NCI-H2081 (cell line): Measurements from ENCODE around the gene NHEJ1.

Experiments
- DNase-seq, 2 experiments: peaks; one replicate each; lab custom pipeline; 2025; lab: John Stamatoyannopoulos, UW

Gene NHEJ1

DNA sequence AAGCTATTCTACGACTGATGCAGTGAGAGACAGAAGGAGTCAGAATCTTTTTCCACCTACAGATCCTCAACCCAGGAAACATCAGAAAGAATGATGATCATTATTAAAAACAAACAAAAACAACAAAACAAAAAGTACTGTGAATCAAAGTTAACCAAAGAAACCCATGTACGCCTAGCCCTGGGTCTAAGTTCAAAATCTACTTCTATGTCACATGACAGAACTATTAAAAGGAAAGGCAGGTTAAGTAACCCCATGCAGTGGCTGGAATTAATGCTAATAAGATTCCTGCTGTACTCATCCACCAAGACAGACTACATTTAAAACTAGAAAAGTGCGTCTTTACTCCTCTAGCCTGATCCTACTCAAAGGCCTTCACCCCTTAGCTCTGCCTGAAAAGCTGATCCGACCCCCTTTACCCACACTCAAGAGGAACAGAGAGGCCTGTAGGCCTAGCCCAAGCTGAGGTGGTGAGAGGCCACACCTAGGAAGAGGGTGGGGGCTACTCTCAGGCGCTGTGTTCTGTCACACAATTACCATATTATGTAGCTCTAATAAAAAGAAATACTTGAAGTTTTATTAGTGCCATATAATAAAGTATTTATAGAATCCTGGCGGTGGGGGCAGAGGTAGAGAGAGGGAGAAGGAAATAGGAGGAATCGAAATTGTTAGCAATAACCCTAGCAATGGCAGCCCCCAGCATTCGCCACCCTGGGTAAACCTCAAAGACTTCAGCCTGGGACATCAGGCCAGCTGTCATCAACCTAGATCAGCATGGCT is 37.1 kb downstream of the NHEJ1 start:
- no peak for DNase-seq

DNA sequence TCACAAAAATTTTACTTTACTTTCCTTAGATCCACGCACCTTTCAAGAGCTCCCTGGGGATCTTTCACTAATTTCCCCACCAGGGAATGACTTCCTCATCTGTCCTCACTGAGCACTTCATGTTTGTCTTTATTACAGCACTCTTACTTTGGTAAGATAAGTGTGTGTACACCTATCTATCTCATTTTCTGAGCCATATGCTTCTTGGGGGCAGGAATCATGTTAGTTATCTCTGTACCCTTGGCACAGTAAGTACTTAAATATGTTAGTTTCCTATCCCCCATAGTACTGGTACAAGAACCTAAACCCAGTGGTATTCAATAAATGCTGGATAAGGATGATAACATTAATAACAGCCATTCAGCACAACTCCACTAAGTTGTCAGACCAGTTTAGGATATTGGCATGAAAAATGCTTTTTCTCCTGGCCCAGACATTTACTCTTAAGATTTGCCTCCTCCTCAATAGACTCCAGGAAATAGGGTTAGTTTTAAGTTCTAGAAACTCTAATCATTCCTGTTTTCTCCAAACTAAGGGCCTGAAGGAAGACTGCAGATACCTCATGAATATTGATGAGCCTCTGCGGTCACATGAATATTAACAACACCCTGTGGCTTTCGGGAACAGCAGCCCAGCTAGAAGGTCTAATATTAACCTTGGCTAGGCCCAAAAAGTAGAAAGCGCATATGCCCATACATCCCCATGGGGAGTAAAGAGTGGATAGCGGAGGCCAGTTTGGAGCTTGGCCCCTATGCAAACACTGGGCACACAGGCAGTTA is 38.2 kb downstream of the NHEJ1 start:
- DNase-seq = no peak

DNA sequence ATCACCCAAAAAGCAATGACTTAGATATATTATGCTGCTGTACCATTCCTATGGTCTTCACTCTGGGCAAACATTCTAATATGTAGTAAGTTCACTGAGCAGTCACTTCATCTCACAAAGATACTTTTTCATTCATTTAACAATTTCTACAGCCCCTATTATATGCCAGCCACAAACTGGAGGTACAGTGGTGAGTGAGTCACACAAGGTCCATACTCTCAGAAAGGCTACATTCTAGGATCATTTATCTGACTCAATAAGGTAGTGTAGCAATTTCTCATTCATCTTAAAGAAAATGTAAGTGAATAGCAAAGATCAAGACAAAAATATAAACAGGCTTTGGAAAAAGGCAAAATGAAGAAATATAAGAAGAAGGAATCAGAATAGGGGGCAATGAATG is 40.5 kb downstream of the NHEJ1 start:
- DNase-seq = no peak

DNA sequence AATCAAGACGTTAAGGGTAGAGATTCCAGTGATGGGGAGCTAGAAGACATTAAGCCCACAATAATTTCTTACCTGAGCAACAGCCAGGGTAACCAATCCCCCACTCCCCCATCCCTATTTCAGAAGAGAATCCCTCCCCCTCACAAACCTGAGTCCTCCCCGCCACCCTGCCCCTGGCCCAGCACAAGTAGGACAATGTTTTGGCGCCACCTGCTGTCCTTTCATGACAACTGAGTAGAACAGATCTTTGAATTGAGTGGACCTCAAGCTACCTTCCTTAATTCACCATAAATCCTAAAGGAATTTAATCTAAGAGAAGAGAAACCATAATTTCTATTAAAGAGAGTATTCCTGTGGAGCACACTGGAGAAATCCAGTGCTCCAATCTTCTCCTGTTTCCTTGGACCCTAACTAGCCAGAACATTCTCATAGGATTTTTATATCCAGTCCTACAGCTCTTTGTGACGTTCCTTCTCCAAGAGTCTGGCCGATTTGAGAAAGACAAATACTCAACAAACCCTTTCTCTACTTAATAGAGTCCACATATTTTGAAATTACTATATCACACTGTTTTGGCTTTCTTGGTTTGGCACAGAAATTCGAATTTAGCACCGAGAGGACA is 41.1 kb downstream of the NHEJ1 start:
- DNase-seq = peak; percentile 50 to 59

DNA sequence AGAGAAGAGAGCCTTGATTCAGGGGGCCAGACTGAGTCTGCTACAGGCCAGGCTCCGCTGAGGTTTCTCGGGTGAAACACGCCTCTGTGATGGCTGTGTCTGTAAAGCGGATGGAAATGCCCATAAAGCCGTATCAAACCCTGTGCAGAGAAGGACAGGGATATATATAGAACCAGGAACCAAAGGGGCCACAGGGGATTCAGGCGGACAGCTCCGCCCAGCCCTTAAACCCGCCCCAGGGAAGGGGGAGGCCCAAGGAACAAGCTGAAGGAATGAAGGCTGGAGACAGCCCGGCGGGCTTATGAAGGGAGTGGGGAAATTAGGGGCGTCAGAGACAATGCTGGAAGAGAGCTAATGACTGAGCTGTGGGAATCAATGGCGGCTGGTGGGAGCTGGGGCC is 42.1 kb downstream of the NHEJ1 start:
- no peak for DNase-seq

DNA sequence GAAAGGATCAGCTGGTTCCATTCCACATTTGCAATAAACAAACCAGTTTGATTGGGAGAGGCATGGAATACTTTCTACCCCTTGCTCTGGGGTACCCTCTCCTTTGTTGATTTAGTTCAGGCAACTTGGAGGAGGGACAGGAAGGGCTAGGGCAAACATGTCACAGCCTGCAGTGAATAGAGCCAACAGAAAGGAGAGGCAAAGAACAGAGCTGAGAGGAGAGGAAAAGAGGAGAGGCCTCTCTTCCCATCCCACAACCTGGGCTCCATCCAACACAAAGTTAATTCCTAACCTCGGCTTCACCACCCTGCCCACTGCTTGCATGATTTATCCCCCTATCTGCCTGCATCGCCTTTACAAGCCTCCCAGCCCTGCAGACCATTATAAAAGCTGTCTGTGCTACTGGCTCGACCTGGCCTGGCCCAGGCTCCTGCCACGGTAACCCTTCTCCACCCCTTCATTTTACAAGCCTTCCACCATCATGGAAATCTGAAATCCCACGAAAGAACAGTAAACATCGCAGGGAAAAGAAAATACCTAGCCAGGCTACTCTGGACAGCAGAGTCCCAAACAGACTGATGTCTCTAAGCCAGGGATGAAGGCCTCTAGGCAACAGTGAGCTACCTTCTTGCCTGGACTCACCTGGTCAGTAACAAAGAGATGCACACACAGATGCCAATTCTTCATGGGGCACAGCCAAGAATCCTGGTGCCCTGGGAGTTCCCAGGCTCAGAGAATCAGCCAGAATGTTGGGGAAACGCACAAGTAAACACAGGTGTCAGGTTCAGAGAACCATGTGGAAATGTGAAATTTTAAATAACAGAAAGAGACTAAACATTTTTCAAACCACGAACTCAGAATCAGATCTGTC is 43.6 kb downstream of the NHEJ1 start:
- DNase-seq = no peak

GRCh38 chr2:219112651-219113338 is 47.8 kb downstream of the NHEJ1 start:
- DNase-seq = no peak

DNA sequence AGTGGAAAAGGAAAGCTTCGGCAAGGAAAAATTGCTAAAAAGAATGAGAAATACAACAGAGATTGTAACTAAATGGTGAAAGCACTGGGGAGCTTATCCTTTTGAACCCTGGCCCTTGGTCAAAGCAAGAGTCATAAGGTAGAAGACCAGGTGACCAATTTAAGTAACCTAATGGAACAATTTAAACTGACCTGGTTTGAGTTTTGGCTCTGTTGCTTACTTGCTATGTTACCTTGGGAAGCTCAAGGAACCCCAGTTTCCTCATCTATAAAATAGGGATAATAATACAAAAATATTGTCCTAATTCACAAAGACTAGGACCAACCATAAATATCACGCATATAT is 48.6 kb downstream of the NHEJ1 start:
- no peak for DNase-seq

GRCh38 chr2:219111375-219112061 is 49.1 kb downstream of the NHEJ1 start:
- DNase-seq = no peak

- DNase-seq = no peak
Observed at GRCh38 chr2:219109471-219109870, 51.1 kb downstream of the NHEJ1 start.

- no peak for DNase-seq
Observed at GRCh38 chr2:219107758-219108157, 52.9 kb downstream of the NHEJ1 start.

- DNase-seq = no peak
Observed at GRCh38 chr2:219106251-219106650, 54.4 kb downstream of the NHEJ1 start.

DNA sequence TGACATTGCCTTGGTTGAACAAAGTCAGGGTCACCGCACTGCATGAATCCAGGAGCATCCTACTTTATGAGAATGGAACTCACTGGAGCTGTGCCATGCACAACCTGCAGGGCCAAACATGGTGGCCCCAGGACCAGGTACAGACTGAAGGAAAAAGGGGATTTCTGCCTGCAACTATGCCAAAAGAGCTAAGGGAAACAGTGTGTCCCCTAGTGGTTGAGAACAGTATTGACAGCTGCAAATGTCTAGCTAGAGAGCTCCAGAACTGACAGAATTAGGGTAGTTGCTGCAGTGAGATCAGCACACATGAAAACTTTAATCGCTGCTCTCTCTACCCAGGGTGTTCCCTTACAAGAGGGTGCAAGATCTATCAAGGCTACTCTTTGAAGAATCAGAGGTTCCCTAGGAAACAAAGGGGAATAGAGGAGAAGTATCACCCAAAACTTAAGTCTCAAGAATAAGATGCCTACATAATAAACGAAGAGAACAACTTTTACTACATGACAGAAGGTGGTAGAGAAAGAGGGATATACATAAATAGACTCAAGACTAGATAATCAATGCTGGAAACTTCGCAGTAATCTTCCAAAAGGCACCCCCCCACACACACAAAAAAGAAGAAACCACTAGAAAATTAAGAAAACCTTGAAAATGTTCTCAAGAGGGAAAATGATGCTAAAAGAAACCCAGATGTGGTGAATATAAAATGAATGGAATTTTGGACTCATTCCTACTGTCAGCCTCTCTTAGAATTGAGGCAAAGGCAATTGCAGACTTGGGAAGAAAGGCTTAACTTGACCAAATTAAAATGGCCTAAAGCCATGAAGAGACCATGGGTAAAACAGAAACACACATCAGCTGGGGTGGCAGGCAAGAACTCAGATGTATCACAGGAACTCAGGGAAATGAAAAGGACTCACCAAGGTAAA is 56.2 kb downstream of the NHEJ1 start:
- peak; percentile 20 to 51 for DNase-seq

- no peak for DNase-seq
Observed at GRCh38 chr2:219099329-219099728, 61.3 kb downstream of the NHEJ1 start.

DNA sequence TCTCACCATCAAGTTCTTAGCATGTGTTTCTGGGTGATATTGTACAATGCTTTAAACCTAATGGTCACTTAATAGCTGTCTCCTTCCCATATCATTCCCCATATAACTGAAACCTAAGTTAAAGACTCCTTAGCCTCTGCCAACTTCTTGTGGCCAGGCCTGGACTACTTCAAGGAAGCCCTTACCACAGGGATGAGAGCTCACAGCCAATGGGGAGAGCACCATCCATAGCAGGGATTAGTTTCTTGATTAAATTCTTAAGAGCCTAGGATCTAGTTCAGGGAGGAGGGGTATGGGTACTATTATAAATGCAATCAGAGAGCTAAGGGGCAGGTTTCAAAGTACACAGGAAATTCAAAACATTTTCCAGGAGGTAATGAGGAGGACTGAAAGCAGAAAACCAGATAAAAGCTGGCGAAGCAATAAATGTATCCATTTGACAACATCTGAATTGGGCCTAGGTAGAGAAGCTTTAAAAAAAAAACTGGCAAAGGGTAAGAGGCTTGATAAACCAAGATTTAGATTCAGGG is 65.1 kb downstream of the NHEJ1 start:
- DNase-seq = no peak

DNA sequence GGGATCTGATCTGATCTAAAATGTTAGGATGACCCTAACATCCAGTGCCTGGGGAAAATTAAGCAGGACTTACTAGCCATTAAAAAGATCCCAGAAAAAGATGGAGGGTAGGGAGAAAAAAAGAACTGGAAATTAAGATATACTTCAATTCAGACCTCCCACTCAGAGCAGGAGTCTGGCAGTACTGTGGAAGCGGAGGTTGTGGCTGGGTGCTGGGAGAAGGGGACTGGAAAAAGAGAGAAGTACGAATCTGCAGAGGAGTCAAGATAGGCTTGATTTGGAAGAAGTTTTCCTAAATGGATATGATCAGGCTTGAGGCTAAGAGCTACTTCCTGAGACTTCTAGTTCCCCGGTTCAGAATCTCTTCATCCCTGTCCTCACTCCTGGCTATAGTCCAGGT is 66.4 kb downstream of the NHEJ1 start:
- DNase-seq = no peak

- no peak for DNase-seq
Observed at GRCh38 chr2:219090436-219091299, 69.9 kb downstream of the NHEJ1 start.

DNA sequence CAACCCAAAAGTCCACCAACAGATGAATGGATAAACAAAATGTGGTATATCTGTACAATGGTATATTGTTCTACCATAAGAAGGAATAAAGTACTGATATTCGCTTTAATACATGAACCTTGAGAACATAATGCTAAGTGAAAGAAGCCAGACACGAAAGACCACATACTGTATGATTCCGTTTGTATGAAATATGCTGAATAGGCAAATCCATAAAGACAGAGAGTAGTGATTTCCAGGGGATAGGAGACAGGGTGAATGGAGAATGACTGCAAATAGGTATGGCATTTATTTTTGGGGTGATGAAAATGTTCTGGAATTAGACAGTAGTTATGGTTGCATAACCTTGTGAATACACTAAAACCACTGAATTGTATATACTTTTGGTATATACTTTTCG is 71.3 kb downstream of the NHEJ1 start:
- no peak for DNase-seq

DNA sequence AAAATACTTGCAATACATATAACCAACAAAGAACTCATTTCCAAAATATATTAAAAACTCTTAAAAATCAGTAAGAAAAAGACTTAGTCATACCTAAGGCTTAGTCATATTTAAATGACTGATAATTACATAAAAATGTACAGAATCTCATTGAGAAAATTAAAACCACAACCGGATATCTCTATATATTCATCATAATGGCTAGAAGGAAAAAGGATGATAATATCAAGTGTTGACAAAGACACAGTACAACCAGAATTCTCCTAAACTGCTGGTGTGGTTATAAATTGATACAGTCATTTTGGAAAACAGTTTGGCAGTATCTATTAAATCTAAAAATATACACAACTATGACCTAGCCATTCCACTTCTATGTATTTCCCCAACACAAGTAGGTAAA is 72.8 kb downstream of the NHEJ1 start:
- DNase-seq = no peak
